NCI-H460 (cell line): Measurements from ENCODE around the gene NCAM1. TPM values are rescaled to one million over a fixed set of nuclear protein-coding genes. Genes with fewer than 3 reads are reported as not detected.

Experiments
- DNase-seq: peaks from one replicate; pipeline ENCODE4 v3.0.0-alpha.2; 2016; ENCODE audit warnings: low read depth; ENCODE audit errors: extremely low read depth
- total RNA-seq: library from RNA; depleted of rRNA; stranded (reverse); fragments of >200 nt; shearing (Covaris generic); gene quantifications from 2 replicates; pipeline ENCODE4 v1.2.3, GENCODE V29; 2014

NCAM1 gene
- total RNA-seq, 1 experiment from 2014 or later, result 19.8 TPM

GRCh38 chr11:113162592-113162962, 201.4 kb downstream of the NCAM1 start:
- no peak for DNase-seq

- no peak for DNase-seq
These were observed 202.2 kb downstream of the NCAM1 start for GRCh38 chr11:113163291-113164030.

GRCh38 chr11:113166280-113166679, 205.1 kb downstream of the NCAM1 start:
- DNase-seq, result no peak

GRCh38 chr11:113167599-113167998, 206.4 kb downstream of the NCAM1 start:
- DNase-seq, result no peak

- no peak for DNase-seq
These were observed 207.4 kb downstream of the NCAM1 start for GRCh38 chr11:113168354-113169342.

GRCh38 chr11:113172382-113172951, 211.2 kb downstream of the NCAM1 start:
- DNase-seq, result no peak

- no peak for DNase-seq
These were observed 211.9 kb downstream of the NCAM1 start for GRCh38 chr11:113173126-113173525.

GRCh38 chr11:113174882-113175281, 213.7 kb downstream of the NCAM1 start:
- no peak for DNase-seq

- no peak for DNase-seq
These were observed 215.6 kb downstream of the NCAM1 start for GRCh38 chr11:113176599-113177360.

- no peak for DNase-seq
These were observed 216.5 kb downstream of the NCAM1 start for GRCh38 chr11:113177671-113178070.

GRCh38 chr11:113178381-113179070, 217.3 kb downstream of the NCAM1 start:
- no peak for DNase-seq

GRCh38 chr11:113179181-113179704, 218.0 kb downstream of the NCAM1 start:
- no peak for DNase-seq

GRCh38 chr11:113181094-113181493, 219.9 kb downstream of the NCAM1 start:
- DNase-seq, result no peak

GRCh38 chr11:113182288-113182687, 221.1 kb downstream of the NCAM1 start:
- DNase-seq, result no peak

- peak; percentile 54 for DNase-seq
These were observed 223.3 kb downstream of the NCAM1 start for GRCh38 chr11:113184498-113184897.

- DNase-seq, result peak; percentile 45
These were observed 227.2 kb downstream of the NCAM1 start for GRCh38 chr11:113188371-113188834.

- peak; percentile 79 for DNase-seq
These were observed 228.9 kb downstream of the NCAM1 start for GRCh38 chr11:113189909-113190667.

GRCh38 chr11:113192121-113192925, 231.1 kb downstream of the NCAM1 start:
- no peak for DNase-seq
